Peyer's patch (tissue), 4 donors: ENCODE data around the gene PHF21B. TPM values are rescaled to one million over a fixed set of nuclear protein-coding genes. Genes with fewer than 3 reads are reported as not detected.

Experiments
- DNase-seq, 3 donors: peaks; one replicate each; pipeline ENCODE4 v3.0.0-alpha.2; 2017 to 2019
- H3K27ac ChIP-seq, 4 donors: fragments of 200-600 bp; sonication (generic); one replicate each; pipeline ENCODE4 v1.5.1; 2016 to 2019
- H3K27me3 ChIP-seq, 2 donors: fragments of 200-600 bp; sonication (generic); one replicate each; pipeline ENCODE4 v1.5.1; 2019
- H3K36me3 ChIP-seq, 3 donors: fragments of 200-600 bp; sonication (generic); one replicate each; pipeline ENCODE4 v1.5.1; 2016 to 2019
- H3K4me1 ChIP-seq, 4 donors: fragments of 200-600 bp; sonication (generic); one replicate each; pipeline ENCODE4 v1.5.1; 2016 to 2019
- H3K4me3 ChIP-seq, 4 donors: fragments of 200-600 bp; sonication (generic); 1 replicate in 3 of 4; 2 replicates in 1 of 4; pipeline ENCODE4 v1.5.1; 2016 to 2019; ENCODE audit warnings: mild to moderate bottlenecking in 1 of 4
- H3K9me3 ChIP-seq, 4 donors: fragments of 200-600 bp; sonication (generic); one replicate each; pipeline ENCODE4 v1.5.1; 2016 to 2019; ENCODE audit warnings: mild to moderate bottlenecking in 1 of 4
- CTCF ChIP-seq, 6 experiments: fragments of 450-650 bp in 4 of 6; fragments of 200-600 bp in 2 of 6; sonication (generic) in 1 of 6; IDR thresholded peaks; one replicate each; pipeline ENCODE4 v1.5.1; 2017 to 2019; ENCODE audit warnings: antibody characterized with exemption in 6 of 6, mild to moderate bottlenecking in 3 of 6, moderate library complexity in 1 of 6
- POLR2A ChIP-seq, 2 donors: fragments of 450-650 bp; IDR thresholded peaks; one replicate each; pipeline ENCODE4 v1.5.1; 2017; ENCODE audit warnings: antibody characterized with exemption in 2 of 2, mild to moderate bottlenecking in 2 of 2, moderate library complexity in 2 of 2
- total RNA-seq, 4 donors: library from RNA; depleted of rRNA; stranded (reverse); fragments of >200 nt; gene quantifications; one replicate each; pipeline ENCODE4 v1.1.0, GENCODE V29; 2016

The PHF21B gene
- total RNA-seq, 4 donors from 2014 or later = not detected

- Histone ChIP-seq H3K9me3 (no peaks in the 10 kb centered on the region), H3K36me3 (no peaks in the 10 kb centered on the region), H3K4me3 (no peak overlapping the region), H3K27ac (no peak overlapping the region), H3K27me3 (no peaks in the 10 kb centered on the region), H3K4me1 (no peaks in the 10 kb centered on the region)
- TF ChIP-seq POLR2A (IDR thresholded peaks at IDR 0.05) = no peak
- no peak for TF ChIP-seq CTCF (IDR thresholded peaks at IDR 0.05)
- DNase-seq = peak in 1 of 3 donors; percentile 38
Measured at GRCh38 chr22:44918925-44919392, 90.8 kb downstream of the PHF21B start.

- TF ChIP-seq CTCF (IDR thresholded peaks at IDR 0.05) (no peak), POLR2A (IDR thresholded peaks at IDR 0.05) (no peak)
- Histone ChIP-seq H3K27ac (no peak overlapping the region), H3K9me3 (no peaks in the 10 kb centered on the region), H3K4me1 (no peaks in the 10 kb centered on the region), H3K36me3 (no peaks in the 10 kb centered on the region), H3K4me3 (no peak overlapping the region), H3K27me3 (no peaks in the 10 kb centered on the region)
- DNase-seq = peak in 2 of 3 donors; percentile 28 to 36
Measured at GRCh38 chr22:44918166-44918924, 91.5 kb downstream of the PHF21B start.

- H3K27me3 ChIP-seq = no peaks in the 10 kb centered on the region
- TF ChIP-seq POLR2A (IDR thresholded peaks at IDR 0.05) = no peak
- TF ChIP-seq CTCF (IDR thresholded peaks at IDR 0.05) = no peak
- no peaks in the 10 kb centered on the region for H3K9me3 ChIP-seq
- no peaks in the 10 kb centered on the region for H3K4me1 ChIP-seq
- no peak overlapping the region for H3K4me3 ChIP-seq
- peak in 2 of 3 donors; percentile 33 to 34 for DNase-seq
- H3K36me3 ChIP-seq = no peaks in the 10 kb centered on the region
- H3K27ac ChIP-seq = no peak overlapping the region
Measured at GRCh38 chr22:44917372-44918165, 92.2 kb downstream of the PHF21B start.

- Histone ChIP-seq H3K9me3 (no peaks in the 10 kb centered on the region), H3K4me1 (no peaks in the 10 kb centered on the region), H3K4me3 (no peak overlapping the region), H3K27me3 (no peaks in the 10 kb centered on the region), H3K27ac (no peak overlapping the region), H3K36me3 (no peaks in the 10 kb centered on the region)
- DNase-seq = peak in 2 of 3 donors; percentile 34 to 39
- TF ChIP-seq POLR2A (IDR thresholded peaks at IDR 0.05) (no peak), CTCF (IDR thresholded peaks at IDR 0.05) (no peak)
Measured at GRCh38 chr22:44916281-44917231, 93.2 kb downstream of the PHF21B start.

- Histone ChIP-seq H3K4me3 (no peak overlapping the region), H3K36me3 (no peaks in the 10 kb centered on the region), H3K27me3 (no peaks in the 10 kb centered on the region), H3K9me3 (no peaks in the 10 kb centered on the region), H3K27ac (no peak overlapping the region), H3K4me1 (no peaks in the 10 kb centered on the region)
- TF ChIP-seq CTCF (IDR thresholded peaks at IDR 0.05) (no peak), POLR2A (IDR thresholded peaks at IDR 0.05) (no peak)
- DNase-seq = peak in 1 of 3 donors; percentile 32
Measured at GRCh38 chr22:44915441-44915840, 94.4 kb downstream of the PHF21B start.
